Progenitor cell of endocrine pancreas (in vitro differentiated cells): Measurements from ENCODE around the gene ZNF544. TPM values are rescaled to one million over a fixed set of nuclear protein-coding genes. Genes with fewer than 3 reads are reported as not detected.

Experiments
- DNase-seq: peaks from one replicate; pipeline ENCODE4 v3.0.0; 2021; ENCODE audit warnings: low spot score; ENCODE audit not compliant: unreplicated experiment
- H3K27ac Mint-ChIP-seq: 2 replicates; pipeline ENCODE4 v1.8.0; 2021; ENCODE audit warnings: mild to moderate bottlenecking, moderate library complexity, mixed read lengths
- H3K27me3 Mint-ChIP-seq: 2 replicates; pipeline ENCODE4 v1.8.0; 2021; ENCODE audit warnings: mixed read lengths
- H3K36me3 Mint-ChIP-seq: 2 replicates; pipeline ENCODE4 v1.8.0; 2022; ENCODE audit warnings: mixed read lengths; ENCODE audit not compliant: insufficient read depth
- H3K4me1 Mint-ChIP-seq: 2 replicates; pipeline ENCODE4 v1.8.0; 2021; ENCODE audit warnings: low read depth, mixed read lengths
- H3K4me3 Mint-ChIP-seq: 2 replicates; pipeline ENCODE4 v1.8.0; 2021; ENCODE audit warnings: low read depth, mild to moderate bottlenecking, moderate library complexity, mixed read lengths
- H3K9me3 Mint-ChIP-seq: 2 replicates; pipeline ENCODE4 v1.8.0; 2021; ENCODE audit warnings: low read depth, mixed read lengths
- CTCF ChIP-seq: fragments of 200-600 bp; sonication (generic); IDR thresholded peaks from one replicate; pipeline ENCODE4 v1.5.0; 2021; ENCODE audit warnings: antibody characterized with exemption, mild to moderate bottlenecking; ENCODE audit not compliant: unreplicated experiment
- total RNA-seq: library from RNA; stranded (reverse); gene quantifications from 2 replicates; pipeline ENCODE4 v1.2.1, GENCODE V29; 2021

The ZNF544 gene
- total RNA-seq, 1 donor from 2014 or later, result 61.0 TPM

GRCh38 chr19:58212336-58213074 lies 16.2 kb upstream of the ZNF544 start:
- Mint-ChIP-seq H3K4me1 (no peaks in the 10 kb centered on the region), H3K9me3 (peaks cover 64% of the 10 kb centered on the region), H3K27ac (no peak overlapping the region), H3K27me3 (no peaks in the 10 kb centered on the region), H3K4me3 (no peak overlapping the region), H3K36me3 (peaks cover 79% of the 10 kb centered on the region)
- no peak for DNase-seq
- TF ChIP-seq CTCF, result no peak

GRCh38 chr19:58213075-58213369 lies 15.7 kb upstream of the ZNF544 start:
- H3K9me3 Mint-ChIP-seq, result peaks cover 62% of the 10 kb centered on the region
- no peaks in the 10 kb centered on the region for H3K4me1 Mint-ChIP-seq
- H3K36me3 Mint-ChIP-seq, result peaks cover 74% of the 10 kb centered on the region

GRCh38 chr19:58217069-58217481 lies 11.6 kb upstream of the ZNF544 start:
- H3K36me3 Mint-ChIP-seq, result peaks cover 34% of the 10 kb centered on the region

More at GRCh38 chr19:58213075-58213369, 15.7 kb upstream of the ZNF544 start:
- no peak overlapping the region for H3K27ac Mint-ChIP-seq
- H3K27me3 Mint-ChIP-seq, result no peaks in the 10 kb centered on the region
- TF ChIP-seq CTCF, result no peak
- H3K4me3 Mint-ChIP-seq, result no peak overlapping the region
- DNase-seq, result no peak

GRCh38 chr19:58217607-58218391 lies 10.9 kb upstream of the ZNF544 start:
- H3K9me3 Mint-ChIP-seq, result peaks cover 38% of the 10 kb centered on the region
- H3K36me3 Mint-ChIP-seq, result peaks cover 27% of the 10 kb centered on the region
- no peak for DNase-seq
- no peaks in the 10 kb centered on the region for H3K4me1 Mint-ChIP-seq
- no peak for TF ChIP-seq CTCF
- no peaks in the 10 kb centered on the region for H3K27me3 Mint-ChIP-seq
- no peak overlapping the region for H3K4me3 Mint-ChIP-seq
- H3K27ac Mint-ChIP-seq, result no peak overlapping the region

More at GRCh38 chr19:58217069-58217481, 11.6 kb upstream of the ZNF544 start:
- Mint-ChIP-seq H3K27ac (no peak overlapping the region), H3K9me3 (peaks cover 42% of the 10 kb centered on the region), H3K27me3 (no peaks in the 10 kb centered on the region), H3K4me1 (no peaks in the 10 kb centered on the region), H3K4me3 (no peak overlapping the region)
- no peak for DNase-seq
- no peak for TF ChIP-seq CTCF

GRCh38 chr19:58218899-58219298 lies 9.8 kb upstream of the ZNF544 start:
- H3K4me1 Mint-ChIP-seq, result no peaks in the 10 kb centered on the region
- no peak overlapping the region for H3K27ac Mint-ChIP-seq
- peaks cover 29% of the 10 kb centered on the region for H3K9me3 Mint-ChIP-seq
- H3K4me3 Mint-ChIP-seq, result no peak overlapping the region
- TF ChIP-seq CTCF, result no peak
- DNase-seq, result no peak
- H3K27me3 Mint-ChIP-seq, result no peaks in the 10 kb centered on the region
- H3K36me3 Mint-ChIP-seq, result peaks cover 16% of the 10 kb centered on the region
